Endothelial cell of umbilical vein (primary cell): ENCODE results near the gene CD34.

ENCODE experiments used
- GATA2 ChIP-seq: IDR thresholded peaks from 2 replicates; pipeline ENCODE4 v1.7.0; 2011; ENCODE audit warnings: low read depth, mild to moderate bottlenecking, moderate library complexity, mixed read lengths, low read length; ENCODE audit not compliant: insufficient read length, insufficient read depth
- POLR2A ChIP-seq: IDR thresholded peaks from 2 replicates; pipeline ENCODE4 v1.6.1; 2012; ENCODE audit warnings: low read depth, mild to moderate bottlenecking, control low read depth, low read length
- TF ChIP-seq, protein P1 (sequence below), 2 donors: IDR thresholded peaks; 1 replicate in 1 of 2; 2 replicates in 1 of 2; pipeline ENCODE4 v1.5.1; 2011; ENCODE audit warnings: low read length in 2 of 2, mild to moderate bottlenecking in 2 of 2, moderate library complexity in 2 of 2, control low read depth in 1 of 2, inconsistent platforms in 1 of 2, low read depth in 1 of 2; ENCODE audit not compliant: insufficient read depth in 1 of 2; ENCODE audit errors: extremely low read depth in 1 of 2

DNA sequence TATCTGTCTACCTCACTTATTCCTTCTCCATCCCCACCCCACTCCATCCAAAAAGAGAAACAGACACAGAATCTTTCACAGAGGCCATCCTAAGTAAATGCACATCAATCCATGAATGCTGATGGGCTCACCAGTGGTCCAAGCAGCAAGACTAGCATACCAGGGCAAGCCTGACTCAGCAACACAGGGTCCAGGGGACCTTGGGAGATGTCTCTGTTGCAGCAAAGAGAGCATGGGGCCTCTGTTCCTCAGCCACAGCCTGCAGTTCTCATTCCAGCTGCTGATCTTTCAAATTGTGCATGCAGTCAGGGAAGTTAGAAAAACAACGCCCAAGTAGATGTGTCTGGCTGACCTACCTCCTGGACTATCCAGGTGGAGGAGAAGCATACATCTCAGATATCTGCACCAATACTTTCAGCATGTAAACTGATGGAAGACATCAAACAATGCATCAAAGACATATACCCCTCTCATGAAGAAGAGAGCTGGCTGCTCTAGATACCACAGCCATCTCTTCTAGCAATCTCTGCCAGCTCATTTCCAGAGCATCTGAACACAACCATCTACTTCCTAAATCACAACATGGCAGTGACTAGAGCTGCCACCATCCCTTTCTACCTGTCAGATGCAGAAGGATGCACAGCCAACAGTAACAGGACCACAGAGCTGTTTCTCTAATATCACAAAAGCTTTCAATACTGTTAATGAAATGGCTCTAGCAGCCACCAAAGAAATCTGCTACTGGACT lies 54.5 kb downstream of the CD34 start:
- TF ChIP-seq, protein P1, sequence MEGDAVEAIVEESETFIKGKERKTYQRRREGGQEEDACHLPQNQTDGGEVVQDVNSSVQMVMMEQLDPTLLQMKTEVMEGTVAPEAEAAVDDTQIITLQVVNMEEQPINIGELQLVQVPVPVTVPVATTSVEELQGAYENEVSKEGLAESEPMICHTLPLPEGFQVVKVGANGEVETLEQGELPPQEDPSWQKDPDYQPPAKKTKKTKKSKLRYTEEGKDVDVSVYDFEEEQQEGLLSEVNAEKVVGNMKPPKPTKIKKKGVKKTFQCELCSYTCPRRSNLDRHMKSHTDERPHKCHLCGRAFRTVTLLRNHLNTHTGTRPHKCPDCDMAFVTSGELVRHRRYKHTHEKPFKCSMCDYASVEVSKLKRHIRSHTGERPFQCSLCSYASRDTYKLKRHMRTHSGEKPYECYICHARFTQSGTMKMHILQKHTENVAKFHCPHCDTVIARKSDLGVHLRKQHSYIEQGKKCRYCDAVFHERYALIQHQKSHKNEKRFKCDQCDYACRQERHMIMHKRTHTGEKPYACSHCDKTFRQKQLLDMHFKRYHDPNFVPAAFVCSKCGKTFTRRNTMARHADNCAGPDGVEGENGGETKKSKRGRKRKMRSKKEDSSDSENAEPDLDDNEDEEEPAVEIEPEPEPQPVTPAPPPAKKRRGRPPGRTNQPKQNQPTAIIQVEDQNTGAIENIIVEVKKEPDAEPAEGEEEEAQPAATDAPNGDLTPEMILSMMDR (IDR thresholded peaks at IDR 0.05; ENCODE audit: extremely low read depth in 1 of 2, insufficient read depth in 1 of 2, low read depth in 1 of 2, low read length in 2 of 2), result no peak
- TF ChIP-seq GATA2 (no peak), POLR2A (no peak)
